COLO829 (cell line): ENCODE data around the gene UNC79.

ENCODE experiments used
- DNase-seq: peaks from one replicate; pipeline ENCODE4 v3.0.0; 2012; ENCODE audit warnings: low spot score

The UNC79 gene

DNA sequence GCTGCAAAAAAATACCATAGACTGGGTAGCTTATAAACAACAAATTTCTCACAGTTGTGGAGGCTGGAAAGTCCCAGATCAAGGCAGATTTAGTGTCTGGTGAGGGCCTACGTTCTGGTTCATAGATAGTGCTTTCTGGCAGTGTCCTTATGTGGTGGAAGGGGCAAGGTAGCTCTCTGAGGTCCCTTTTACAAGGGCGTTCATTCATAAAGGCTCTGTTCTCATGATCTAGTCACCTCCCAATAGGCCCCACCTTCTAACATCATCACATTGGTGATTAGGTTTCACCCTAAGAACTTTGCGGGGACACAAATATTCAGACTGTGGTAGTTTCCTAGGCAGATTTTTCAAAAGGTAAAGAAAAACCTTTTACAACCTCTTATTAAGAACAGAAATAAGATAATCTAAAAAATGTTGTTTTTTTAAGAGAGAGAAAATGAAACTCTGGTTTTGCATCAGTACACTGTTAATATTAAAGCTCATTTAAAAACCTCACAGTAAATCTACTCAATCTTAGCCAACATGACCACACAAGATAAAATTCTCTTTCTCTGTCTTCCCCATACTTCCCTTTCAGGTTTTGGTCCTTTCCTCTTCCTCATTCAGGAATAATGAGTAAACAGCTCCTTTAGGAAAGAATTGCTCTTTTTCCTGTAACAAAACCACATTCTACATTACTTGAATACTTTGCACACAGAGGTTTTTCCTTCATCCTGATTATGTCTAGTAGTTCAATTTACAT, 117.5 kb downstream of the UNC79 start:
- DNase-seq, result no peak

DNA sequence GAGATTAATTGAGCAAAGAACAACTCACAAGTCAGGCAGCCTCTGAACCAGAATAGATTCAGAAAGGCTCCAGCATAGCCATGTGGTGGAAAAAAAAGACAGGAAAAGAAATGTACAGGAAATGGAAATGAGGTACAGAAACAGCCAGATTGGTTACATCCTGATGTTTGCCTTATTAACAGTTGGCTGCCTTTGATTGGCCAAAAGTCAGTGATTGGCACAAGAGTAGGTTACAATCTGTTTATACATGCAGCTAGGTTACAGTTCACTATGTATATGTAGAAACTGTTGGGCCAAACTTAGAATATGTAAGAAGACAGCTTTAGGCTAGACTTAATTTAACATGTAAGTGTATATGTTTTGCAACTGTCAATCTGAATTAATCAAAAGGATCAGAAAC, 118.9 kb downstream of the UNC79 start:
- no peak for DNase-seq

DNA sequence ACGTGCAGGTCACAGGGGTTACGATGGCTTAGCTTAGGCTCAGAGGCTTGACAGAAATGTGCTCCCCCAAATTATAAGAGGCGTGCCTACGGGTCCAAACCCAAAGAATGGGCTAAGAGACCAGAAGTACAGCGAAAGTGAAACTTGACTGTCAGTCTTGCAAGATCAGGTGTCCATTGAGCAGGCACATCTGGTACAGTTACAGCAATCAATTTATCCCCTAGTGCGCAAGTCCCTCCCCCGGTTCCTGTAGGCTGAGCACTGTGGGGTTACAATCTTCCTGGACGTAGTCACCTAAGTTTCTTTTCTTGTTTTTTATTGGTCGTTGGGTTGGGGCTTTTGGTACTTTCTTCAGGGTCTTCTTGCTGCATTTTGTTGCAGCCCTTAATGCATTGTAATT, 134.2 kb downstream of the UNC79 start:
- DNase-seq, result no peak

DNA sequence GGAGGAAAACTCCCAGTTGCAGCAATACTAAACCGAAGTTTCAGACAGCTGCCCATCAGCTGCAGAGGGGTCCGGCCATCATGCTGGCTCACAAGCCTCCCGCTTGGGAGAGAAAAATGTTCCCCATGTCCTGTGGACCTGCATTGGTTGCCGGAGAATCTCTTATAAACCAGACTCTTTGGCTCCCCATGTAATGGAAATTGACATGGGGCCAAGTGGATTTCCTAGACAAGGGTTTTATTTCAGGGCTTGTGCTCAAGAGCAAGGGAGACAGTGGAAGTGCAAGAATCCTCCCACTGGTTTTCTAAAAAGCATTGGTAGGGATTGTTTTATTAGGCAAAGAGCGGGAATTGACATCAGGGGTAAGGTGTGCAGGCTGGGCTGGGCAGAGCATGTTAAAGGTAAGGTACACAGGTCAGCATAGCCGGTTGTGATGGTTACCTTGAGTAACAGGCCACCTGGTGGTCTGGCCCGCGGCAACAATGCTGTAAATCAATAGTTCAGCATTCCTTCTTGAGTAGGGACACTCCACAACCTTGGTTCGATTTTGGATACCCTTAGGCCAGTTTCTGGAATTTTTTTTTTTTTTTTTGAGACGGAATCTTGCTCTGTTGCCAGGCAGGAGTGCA, 135.4 kb downstream of the UNC79 start:
- DNase-seq, result no peak

DNA sequence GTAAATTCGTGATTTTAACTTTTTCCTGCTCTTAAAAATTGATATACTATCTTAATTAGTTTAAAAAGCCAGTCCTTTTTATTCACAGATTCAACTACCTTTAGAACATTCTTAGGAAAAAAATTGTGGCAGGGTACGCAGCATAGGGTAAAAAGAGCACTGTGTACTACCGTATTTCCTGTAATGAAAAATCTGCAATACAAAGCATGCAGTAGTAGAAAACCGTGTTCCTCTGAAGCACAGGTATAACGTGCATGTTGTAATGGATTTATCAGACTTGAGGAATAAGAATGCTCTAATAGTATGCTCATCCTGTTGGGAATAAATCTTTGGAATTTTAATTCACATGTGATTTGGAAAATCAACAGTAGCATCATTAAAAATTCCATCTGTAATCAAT, 140.5 kb downstream of the UNC79 start:
- DNase-seq, result no peak

DNA sequence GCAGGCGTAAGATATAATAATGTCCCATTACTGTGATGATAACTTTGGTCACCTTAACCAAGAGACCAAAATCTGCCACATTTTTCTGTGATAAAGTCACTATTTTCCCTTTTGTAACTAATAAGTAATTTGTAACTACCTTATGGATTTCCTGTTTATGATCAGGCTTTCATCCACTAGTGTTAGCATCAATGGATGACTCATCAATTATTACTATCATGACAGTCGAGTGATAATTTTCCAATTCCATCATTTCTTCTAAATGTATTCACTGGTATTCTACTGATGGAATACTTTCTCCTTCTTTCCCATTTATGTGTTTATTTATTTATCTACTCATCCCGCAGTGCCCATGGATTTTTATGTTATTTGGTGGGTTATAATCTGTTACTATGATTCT, 148.4 kb downstream of the UNC79 start:
- no peak for DNase-seq

DNA sequence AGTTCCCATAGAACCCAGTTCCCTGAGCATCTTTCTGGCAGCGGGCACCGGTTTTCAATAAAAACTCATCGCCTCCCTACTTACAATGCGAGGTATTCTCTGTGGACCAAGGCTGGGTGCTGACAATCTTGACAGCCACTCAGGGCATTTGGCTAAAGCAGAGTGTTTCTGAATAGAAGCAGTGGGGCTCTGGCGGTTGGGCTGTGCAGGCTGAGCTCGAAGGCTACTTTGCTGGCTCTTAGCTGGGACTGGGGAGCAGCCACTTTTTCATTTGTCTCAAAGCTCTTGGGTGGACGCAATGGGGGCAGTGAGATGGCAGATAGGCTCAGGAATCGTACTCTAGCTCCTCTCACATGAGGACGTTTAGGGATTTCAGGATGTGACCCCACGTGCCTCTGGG, 151.8 kb downstream of the UNC79 start:
- DNase-seq, result no peak

DNA sequence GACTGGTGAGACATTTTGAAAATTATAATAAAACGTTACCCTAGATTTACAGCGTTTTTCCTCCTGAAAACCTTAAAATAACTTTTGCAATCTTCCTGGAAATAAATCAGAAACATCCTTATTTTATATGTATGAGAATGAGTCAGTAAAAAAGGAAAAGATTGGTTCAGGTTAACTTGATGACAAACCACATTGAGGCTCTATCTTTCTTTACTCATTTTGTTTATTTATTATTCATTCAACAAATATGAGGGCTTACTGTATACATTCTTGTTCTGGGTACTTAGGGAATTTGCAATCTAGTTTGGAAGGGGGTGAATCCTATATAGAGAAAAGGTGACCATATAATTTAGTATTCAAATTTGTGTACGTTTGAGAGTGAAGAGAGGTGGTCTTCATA, 156.6 kb downstream of the UNC79 start:
- no peak for DNase-seq

DNA sequence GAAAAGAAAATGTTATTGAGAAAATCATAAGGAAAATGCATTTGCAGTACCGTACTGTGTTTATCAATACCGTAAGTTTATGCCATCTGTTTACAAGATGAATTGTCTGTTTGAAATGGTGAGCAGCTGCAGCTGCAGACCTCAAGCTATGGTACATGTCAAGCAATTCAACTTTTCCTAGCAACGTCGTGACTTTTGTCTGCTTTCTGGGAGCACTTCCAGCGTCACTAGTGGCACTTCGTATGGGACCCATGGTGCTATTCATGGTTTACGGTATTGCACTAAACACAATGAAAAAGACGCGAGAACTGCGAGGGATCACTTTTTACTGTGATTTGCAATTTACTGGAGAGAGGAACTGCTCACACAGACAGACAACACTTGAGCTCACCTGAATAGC, 160.8 kb downstream of the UNC79 start:
- no peak for DNase-seq

DNA sequence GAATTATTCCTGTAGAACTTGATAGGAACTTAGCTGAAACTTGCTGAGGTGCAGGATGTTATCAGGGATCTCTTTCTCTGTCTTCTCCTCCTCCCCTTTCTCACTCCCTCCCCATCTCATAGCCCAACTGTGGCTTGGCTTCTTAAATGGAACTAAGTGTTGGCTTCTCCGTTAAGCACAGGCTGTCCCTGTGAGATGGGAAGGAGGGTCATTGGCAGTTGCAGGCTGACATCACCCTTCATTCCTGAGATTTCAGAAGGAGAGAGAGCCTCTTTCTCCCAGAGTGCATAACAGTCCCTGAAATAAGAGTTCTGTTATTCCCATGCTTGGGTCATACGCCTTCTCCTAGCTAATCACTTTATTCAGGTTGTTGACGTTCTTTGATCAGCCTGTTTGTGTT, 162.0 kb downstream of the UNC79 start:
- no peak for DNase-seq

DNA sequence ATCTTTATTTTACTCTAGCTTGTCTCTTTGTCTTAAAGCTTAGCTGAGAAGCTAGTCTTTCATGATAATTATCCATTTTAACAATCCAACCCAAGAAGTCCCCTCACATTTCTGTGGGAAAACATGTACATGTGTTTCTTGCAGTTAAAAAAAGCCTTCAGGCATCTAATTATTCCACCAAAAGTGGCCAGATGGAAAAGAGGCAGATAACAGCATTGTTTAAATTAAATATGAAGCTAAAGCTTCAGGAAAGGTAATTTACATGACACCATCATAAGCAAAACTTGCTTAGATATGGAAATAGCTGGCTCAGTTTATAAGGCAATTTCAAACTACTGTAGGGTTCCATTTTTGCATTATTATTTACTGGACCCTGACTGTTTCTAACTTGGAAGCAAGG, 175.4 kb downstream of the UNC79 start:
- DNase-seq, result no peak

DNA sequence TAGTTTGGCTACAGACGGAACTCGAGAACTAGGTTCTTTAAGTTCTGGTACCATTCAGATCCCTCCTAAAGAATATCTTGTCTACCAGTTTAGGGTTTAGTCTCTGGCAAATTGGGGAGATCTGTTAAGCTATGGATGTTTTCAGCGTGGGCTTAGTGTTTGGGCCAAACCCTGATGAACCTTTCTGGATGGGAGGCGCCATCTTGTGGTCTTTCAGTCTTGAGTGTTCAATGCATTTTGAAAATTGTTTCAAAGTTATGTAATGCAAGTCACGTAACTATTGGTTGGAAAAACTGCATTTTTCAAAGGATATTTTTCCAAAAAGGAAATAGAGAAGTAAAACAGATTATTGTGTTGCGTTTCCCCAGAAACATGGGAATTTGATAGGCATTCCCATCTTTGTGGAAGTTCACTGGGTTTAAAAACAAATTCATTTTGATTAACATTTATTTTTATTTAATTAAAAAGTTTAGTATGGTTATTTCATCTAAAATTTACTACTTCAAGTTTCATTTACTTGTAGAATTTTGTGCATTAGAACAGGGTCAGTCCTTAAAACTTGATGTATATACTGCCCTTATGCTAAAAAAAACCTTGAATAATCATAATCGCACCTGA, 188.5 kb downstream of the UNC79 start:
- DNase-seq, result peak; percentile 31

DNA sequence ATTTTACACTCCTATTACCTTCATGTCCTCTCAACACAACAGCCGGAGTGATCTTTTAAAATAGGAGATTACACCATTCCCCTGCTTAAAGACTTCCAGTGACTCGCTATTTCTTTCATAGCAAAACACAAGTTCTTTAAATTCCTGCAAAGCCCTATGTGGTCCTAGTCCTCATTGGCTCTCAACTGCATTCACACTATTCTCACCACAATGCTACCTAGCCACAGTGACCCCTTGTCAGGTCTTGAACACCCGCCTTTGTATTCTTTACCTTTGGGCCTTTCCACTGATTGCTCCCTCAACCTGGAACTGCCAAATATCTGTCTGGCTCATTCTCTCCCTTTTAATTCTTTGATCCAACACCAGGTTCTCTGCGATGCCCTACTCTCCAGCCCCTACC, 197.3 kb downstream of the UNC79 start:
- no peak for DNase-seq

DNA sequence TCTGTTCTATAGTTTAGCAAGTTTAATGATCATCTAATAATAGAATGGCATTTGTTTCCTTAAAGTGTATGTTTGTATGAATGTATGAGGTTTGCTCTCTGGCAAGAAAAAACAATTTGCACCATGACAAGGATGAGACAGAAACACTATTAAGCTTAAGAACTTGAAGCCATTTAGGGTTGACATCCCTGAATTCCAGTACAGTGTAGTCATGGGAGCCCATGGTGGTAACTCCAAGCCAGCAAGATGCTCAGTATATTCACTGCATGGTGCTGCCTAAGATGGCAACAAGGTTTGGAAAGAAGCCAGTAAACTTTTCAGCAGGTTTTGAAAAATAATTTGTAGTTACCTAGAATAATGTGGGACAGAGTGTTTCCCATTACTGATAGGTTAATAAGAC, 198.9 kb downstream of the UNC79 start:
- no peak for DNase-seq

DNA sequence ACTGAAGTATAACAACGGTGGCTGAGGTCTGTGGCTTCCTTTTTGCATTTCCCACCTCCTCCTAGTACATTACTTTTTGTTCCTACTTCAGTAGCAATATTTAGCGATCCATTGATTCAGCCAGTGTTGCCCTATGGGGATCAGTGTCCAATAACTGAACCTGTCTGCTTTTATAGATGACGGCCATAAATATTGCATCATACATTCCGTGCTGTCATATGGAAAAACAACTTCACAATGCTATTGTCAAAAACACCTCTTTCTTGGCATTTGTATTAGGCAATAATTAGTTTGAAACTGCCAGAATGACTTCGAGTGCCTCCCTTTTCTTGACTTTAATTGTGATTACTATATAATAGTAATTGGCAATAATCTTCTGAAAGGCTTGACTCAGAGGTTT, 208.1 kb downstream of the UNC79 start:
- no peak for DNase-seq

DNA sequence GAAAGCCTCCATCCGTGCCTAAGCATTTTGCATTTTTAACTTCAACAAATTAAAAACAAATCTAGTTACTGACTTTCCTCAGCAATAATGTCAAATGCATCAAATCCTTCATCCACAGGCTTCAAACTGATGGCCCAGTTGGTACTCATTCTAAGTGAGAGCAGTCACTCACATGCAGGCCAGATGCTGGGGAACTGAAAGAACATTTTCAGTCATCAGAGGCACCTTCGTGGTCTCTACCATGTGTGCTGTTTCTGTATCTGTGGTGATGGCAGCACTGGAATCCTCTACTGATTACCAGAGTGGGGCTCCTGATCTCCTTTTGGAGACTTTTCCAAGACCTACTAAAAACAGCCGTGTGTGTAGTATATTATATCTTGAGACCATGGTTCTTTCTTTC, 212.4 kb downstream of the UNC79 start:
- no peak for DNase-seq

DNA sequence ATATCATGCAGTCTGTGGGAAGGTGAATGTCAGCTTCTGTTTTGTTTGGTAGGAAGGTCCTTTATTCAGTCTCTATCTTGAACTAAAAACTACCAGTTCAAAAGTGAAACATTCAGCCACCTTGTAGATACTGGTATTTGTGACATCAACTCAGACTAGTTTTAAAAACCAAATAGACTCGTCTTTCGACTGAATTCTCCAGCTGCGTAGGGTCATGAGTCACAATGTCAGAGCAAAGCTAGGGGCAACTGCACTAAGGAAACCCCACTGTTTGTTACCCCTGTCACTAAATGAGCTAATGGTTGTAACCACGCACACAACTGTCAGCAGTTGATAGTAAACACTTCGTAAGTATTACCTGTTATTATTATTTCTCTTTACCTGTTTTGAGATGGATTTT, 212.9 kb downstream of the UNC79 start:
- no peak for DNase-seq

DNA sequence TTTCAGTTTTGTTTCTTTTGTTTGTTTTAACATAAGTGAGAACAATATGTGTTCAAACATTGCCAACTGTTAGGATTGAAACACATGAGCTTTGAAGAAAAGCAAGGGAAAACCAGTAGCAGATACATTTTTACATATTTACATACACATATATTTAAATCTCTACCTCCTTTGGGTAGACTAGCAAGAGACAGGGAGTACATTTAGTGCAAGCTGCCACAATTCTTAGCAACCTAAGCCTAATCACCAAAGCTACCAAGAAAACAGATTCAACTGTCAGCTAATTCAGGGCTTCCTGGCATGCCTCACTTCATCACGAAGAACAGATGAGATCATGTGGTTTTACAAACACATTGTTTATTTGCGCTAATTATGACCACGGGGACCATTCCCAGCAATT, 214.5 kb downstream of the UNC79 start:
- DNase-seq, result no peak

DNA sequence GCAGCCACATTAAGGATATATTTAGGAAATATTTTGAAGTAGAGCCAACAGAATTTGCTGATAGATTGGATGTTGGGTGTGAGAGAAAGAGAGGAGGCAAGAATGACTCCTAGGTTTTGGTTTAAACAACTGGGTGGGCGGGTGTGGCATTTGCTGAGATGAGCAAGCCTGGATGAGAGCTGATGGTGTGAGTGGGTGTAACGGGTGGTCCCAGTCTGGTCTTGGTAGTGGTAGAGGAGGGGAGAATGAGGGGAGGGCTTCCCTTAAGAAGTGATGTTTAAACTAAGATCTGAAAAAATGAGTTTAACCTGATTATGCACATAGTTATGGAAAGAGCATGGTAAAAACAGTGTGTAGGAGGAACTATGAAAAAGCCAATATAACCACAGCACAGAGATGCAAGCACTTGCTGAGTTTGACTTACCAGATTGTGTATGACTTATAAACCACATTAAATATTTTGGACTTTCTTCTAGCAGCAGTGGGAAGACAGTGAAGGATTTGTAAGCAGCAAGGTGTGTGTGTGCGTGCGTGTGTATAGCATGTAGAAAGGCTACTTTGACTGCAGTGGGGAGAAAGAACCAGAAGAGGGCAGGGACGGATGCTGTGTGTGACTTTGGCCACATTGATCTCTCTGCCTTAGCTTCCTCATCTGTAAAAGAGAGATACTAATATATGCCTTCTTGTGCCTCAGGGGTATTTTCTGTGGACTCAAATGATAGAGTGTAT, 217.9 kb downstream of the UNC79 start:
- peak; percentile 16 for DNase-seq

DNA sequence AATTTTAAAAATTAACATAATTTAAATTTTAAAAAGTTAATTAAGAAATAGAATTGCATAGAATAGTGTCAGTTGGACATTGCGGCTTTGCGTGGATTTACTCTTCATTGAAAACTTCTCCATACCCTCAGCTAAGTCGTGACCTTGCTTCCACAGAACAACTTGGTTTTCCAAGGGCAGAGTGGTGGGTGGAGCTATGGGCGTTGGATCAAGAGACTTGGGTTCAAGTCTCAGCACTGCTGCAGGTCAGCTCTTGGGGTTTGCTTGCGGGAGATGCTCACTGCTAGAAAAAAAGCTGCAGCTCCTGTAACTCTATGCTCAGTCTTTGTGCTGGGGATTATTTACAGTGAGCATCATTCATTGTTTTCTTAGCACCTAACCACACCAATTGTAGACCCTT, 223.9 kb downstream of the UNC79 start:
- no peak for DNase-seq

DNA sequence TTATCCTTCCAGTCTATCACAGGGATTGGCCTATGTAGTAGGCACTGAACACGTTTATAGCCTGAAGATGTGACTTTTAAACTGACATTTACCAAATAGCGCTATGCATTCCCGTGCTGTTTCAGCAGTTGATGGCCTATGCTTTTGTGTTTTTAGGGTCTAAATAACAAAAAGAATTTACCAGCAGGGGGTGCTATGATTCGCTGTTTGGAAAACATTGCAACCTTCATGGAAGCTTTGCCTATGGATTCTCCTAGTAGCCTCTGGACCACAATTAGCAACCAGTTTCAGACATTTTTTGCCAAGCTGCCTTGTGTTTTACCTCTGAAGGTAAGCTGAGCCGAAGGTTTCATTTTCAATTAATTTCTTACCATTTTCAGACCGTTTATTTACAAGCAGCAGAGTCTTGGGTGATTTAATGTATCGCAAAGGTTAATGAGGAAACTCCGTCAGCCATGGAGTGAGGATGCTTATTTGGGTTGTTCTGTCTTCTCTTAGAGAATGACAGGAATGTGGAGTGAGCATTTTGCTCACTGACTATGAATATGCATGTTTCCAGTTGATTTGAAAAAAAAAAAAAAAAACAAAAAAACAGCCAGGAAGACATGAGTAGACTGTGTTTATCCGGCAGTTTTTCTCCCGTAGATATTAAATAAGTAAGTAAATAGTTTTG, 224.5 kb downstream of the UNC79 start:
- peak; percentile 69 for DNase-seq

DNA sequence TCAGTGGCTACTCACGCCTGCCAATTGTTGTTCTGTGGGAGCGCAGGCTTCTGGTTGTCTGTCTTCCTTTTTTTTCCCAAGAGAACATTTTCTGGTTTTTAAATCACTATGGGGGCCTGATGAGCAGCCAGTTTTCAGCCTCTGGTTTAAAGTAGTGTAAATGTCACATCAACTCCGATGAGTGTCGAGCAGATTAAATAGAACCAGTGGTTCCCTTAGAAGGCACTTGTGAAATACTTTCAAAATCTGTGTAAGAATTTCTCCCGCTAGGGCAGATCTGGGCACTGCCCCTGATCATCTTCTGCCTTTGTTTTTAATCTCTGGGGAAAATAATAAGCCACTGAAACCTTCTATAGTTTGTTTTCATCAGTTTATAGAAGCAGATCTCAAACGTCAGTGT, 227.1 kb downstream of the UNC79 start:
- DNase-seq, result no peak

DNA sequence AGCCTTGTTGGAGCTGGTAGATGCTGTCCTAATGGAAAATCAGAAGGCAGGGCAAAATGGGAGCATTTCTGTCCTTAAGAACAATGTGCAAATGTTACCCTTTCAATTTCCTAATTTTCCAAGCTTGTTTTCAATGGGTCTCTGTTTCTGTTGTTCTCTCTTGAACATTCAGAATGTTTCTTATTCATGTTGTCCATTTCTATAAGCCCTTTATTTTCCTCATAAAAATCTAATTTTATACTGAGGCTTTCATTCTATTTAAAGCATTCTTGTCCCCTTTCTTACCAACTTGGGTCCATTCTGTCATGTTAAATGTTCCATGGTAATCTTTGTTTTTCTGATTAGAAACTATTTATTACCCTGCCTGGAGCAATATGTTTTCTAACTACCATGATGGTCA, 232.6 kb downstream of the UNC79 start:
- no peak for DNase-seq
